ENCODE results near the gene PTPN9. TPM values are rescaled to one million over a fixed set of nuclear protein-coding genes. Genes with fewer than 3 reads are reported as not detected.
"Not testable (repeated sequence)": the region's sequence is repeated elsewhere in the genome, so short reads cannot be mapped to it uniquely, and the experiment has no call there.

The PTPN9 gene
- total and polyA plus RNA-seq, 2 donors (not counting 1 experiment from before 2014, with no cell fraction given), result 11.8 to 15.5 TPM

DNA sequence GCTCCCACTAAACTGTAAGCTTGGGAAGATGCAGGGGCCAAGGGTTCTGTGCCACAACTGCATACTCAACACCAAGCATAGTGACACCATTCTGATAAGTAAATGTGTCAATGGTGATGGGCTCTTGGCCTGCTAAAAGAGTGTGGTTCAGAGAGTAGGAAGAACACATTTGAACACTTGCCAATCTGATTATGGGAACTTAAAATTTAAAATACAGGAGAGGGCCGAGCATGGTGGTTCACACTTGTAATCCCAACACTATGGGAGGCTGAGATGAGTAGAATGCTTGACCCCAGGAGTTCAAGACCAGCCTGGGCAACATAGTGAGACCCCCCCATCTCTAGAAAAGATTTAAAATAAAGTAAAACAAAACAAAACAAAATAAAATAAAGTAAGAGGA lies 34.1 kb downstream of the PTPN9 start:
- no peak overlapping the region for H3K4me2 ChIP-seq (replicated peaks; ENCODE audit: low read depth, low read length, poor library complexity, severe bottlenecking)
- H2AFZ ChIP-seq (ENCODE audit: insufficient read depth, low read depth, low read length, poor library complexity, severe bottlenecking), result no peak overlapping the region
- intact Hi-C loops (cut with micrococcal nuclease), result no loop called here
- ChIA-PET CTCF (no interaction called here), POLR2A (no interaction called here)
- peaks cover 0 to 4% of the 10 kb centered on the region in 2 donors for H3K4me1 ChIP-seq (ENCODE audit: control insufficient read depth in 2 of 2, insufficient read depth in 2 of 2, low read length in 2 of 2)
- no peak overlapping the region for H3K27ac Mint-ChIP-seq
- H3K4me3 Mint-ChIP-seq, result no peak overlapping the region
- peaks cover 8% of the 10 kb centered on the region for H4K20me1 ChIP-seq (ENCODE audit: control insufficient read depth, insufficient read depth, low read length, poor library complexity, severe bottlenecking)
- H3K36me3 ChIP-seq (replicated peaks in 1 of 2; ENCODE audit: control extremely low read depth in 1 of 2, control insufficient read depth in 1 of 2, extremely low read depth in 1 of 2, insufficient read depth in 2 of 2, low read length in 1 of 2), result no peaks in the 10 kb centered on the region
- H3K4me1 Mint-ChIP-seq, result peaks cover 20% of the 10 kb centered on the region
- no peaks in the 10 kb centered on the region for H3K9me3 ChIP-seq (ENCODE audit: control extremely low read depth in 1 of 3, control insufficient read depth in 2 of 3, insufficient read depth in 1 of 3, low read length in 2 of 3)
- H3K9ac ChIP-seq (ENCODE audit: low read length), result no peak overlapping the region
- H3K4me3 ChIP-seq (ENCODE audit: control extremely low read depth in 1 of 5, extremely low read depth in 1 of 5, insufficient read depth in 1 of 5, low read depth in 2 of 5, low read length in 4 of 5), result no peak overlapping the region
- no peaks in the 10 kb centered on the region for H3K27me3 ChIP-seq (replicated peaks in 1 of 4; ENCODE audit: control extremely low read depth in 1 of 4, control insufficient read depth in 3 of 4, insufficient read depth in 4 of 4, low read length in 3 of 4)
- no CpG with 5 or more reads among the region's 1 CpG for WGBS (ENCODE audit: insufficient coverage)
- H3K27ac ChIP-seq (ENCODE audit: low read length in 2 of 2), result no peak overlapping the region
- H3K27me3 Mint-ChIP-seq, result no peaks in the 10 kb centered on the region
- peaks cover 26% of the 10 kb centered on the region for H3K79me2 ChIP-seq (ENCODE audit: control insufficient read depth, insufficient read depth, low read length)
- no peak for ATAC-seq (ENCODE audit: low read depth)
- no peak for DNase-seq
- no peaks in the 10 kb centered on the region for H3K9me3 Mint-ChIP-seq (ENCODE audit: insufficient read depth)
- TF ChIP-seq, protein P1, sequence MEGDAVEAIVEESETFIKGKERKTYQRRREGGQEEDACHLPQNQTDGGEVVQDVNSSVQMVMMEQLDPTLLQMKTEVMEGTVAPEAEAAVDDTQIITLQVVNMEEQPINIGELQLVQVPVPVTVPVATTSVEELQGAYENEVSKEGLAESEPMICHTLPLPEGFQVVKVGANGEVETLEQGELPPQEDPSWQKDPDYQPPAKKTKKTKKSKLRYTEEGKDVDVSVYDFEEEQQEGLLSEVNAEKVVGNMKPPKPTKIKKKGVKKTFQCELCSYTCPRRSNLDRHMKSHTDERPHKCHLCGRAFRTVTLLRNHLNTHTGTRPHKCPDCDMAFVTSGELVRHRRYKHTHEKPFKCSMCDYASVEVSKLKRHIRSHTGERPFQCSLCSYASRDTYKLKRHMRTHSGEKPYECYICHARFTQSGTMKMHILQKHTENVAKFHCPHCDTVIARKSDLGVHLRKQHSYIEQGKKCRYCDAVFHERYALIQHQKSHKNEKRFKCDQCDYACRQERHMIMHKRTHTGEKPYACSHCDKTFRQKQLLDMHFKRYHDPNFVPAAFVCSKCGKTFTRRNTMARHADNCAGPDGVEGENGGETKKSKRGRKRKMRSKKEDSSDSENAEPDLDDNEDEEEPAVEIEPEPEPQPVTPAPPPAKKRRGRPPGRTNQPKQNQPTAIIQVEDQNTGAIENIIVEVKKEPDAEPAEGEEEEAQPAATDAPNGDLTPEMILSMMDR (IDR thresholded peaks at IDR 0.05), result no peak
- no peak for TF ChIP-seq EZH2 (IDR thresholded peaks at IDR 0.05; ENCODE audit: borderline replicate concordance, insufficient read depth, low read depth, low read length, poor library complexity, severe bottlenecking)

DNA sequence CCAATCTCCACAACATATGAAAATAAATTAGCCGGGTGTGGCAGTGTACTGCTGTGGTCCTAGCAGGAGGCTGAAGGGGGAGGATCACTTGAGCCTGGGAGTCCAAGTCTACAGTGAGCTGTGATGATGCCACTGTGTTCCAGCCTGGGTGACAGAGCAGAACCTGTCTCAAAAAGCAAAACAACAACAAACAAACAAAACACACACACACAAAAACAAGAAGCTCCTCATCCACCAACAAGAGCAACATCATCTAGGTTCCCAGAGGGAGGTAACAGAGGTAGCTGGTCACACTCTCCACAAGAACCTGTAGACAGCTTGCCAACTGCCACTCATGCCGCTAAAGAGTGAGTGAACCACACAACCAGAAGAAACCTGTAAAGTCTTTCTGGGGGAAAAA lies 34.8 kb downstream of the PTPN9 start:
- H3K27ac Mint-ChIP-seq, result no peak overlapping the region
- no peak for DNase-seq
- H3K4me3 Mint-ChIP-seq, result no peak overlapping the region
- ATAC-seq (ENCODE audit: low read depth), result no peak
- H3K9ac ChIP-seq (ENCODE audit: low read length), result no peak overlapping the region
- H3K27me3 ChIP-seq (replicated peaks in 1 of 4; ENCODE audit: control extremely low read depth in 1 of 4, control insufficient read depth in 3 of 4, insufficient read depth in 4 of 4, low read length in 3 of 4), result no peaks in the 10 kb centered on the region
- no peaks in the 10 kb centered on the region for H3K9me3 ChIP-seq (ENCODE audit: control extremely low read depth in 1 of 3, control insufficient read depth in 2 of 3, insufficient read depth in 1 of 3, low read length in 2 of 3)
- H3K4me1 ChIP-seq (ENCODE audit: control insufficient read depth in 2 of 2, insufficient read depth in 2 of 2, low read length in 2 of 2), result peaks cover 0 to 4% of the 10 kb centered on the region in 2 donors
- H3K4me2 ChIP-seq (replicated peaks; ENCODE audit: low read depth, low read length, poor library complexity, severe bottlenecking), result no peak overlapping the region
- H3K79me2 ChIP-seq (ENCODE audit: control insufficient read depth, insufficient read depth, low read length), result peaks cover 22% of the 10 kb centered on the region
- ChIA-PET POLR2A (no interaction called here), CTCF (interaction anchor here (0.7 kb wide), 1 partner anchor 29 kb away, joined by 3 read pairs; no protein-coding TSS in a partner anchor)
- no peaks in the 10 kb centered on the region for H3K9me3 Mint-ChIP-seq (ENCODE audit: insufficient read depth)
- H3K4me1 Mint-ChIP-seq, result peaks cover 20% of the 10 kb centered on the region
- no peak overlapping the region for H3K4me3 ChIP-seq (ENCODE audit: control extremely low read depth in 1 of 5, extremely low read depth in 1 of 5, insufficient read depth in 1 of 5, low read depth in 2 of 5, low read length in 4 of 5)
- no CpG with 5 or more reads among the region's 2 CpGs for WGBS (ENCODE audit: insufficient coverage)
- no peak for TF ChIP-seq EZH2 (IDR thresholded peaks at IDR 0.05; ENCODE audit: borderline replicate concordance, insufficient read depth, low read depth, low read length, poor library complexity, severe bottlenecking)
- H3K27ac ChIP-seq (ENCODE audit: low read length in 2 of 2), result no peak overlapping the region
- H3K36me3 ChIP-seq (replicated peaks in 1 of 2; ENCODE audit: control extremely low read depth in 1 of 2, control insufficient read depth in 1 of 2, extremely low read depth in 1 of 2, insufficient read depth in 2 of 2, low read length in 1 of 2), result no peaks in the 10 kb centered on the region
- H2AFZ ChIP-seq (ENCODE audit: insufficient read depth, low read depth, low read length, poor library complexity, severe bottlenecking), result no peak overlapping the region
- intact Hi-C loops (cut with micrococcal nuclease), result no loop called here
- H4K20me1 ChIP-seq (ENCODE audit: control insufficient read depth, insufficient read depth, low read length, poor library complexity, severe bottlenecking), result peaks cover 4% of the 10 kb centered on the region
- H3K27me3 Mint-ChIP-seq, result no peaks in the 10 kb centered on the region

DNA sequence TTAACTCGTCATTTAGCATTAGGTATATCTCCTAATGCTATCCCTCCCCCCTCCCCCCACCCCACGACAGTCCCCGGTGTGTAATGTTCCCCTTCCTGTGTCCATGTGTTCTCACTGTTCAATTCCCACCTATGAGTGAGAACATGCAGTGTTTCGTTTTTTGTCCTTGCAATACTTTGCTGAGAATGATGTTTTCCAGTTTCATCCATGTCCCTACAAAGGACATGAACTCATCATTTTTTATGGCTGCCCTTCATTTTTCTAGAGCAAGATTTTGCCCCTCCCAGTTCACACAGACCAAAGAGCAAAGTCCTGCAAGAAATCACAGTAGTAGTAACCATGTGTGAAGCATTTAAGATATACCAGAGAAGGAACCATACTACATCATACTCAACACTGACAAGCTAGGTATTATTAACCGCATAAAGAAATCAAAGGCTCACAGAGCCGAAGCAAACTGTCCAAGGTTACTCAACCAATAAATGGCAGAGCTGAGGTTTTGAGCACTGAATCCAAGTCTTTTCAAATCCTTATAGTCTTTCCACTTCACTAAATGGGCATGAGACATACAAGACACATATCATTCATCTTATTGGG lies 36.1 kb downstream of the PTPN9 start:
- H4K20me1 ChIP-seq (ENCODE audit: control insufficient read depth, insufficient read depth, low read length, poor library complexity, severe bottlenecking); CTCF ChIA-PET; H3K4me1 ChIP-seq (ENCODE audit: control insufficient read depth in 2 of 2, insufficient read depth in 2 of 2, low read length in 2 of 2); H3K4me3 ChIP-seq (ENCODE audit: control extremely low read depth in 1 of 5, extremely low read depth in 1 of 5, insufficient read depth in 1 of 5, low read depth in 2 of 5, low read length in 4 of 5); DNase-seq; H3K27me3 Mint-ChIP-seq; H3K27ac Mint-ChIP-seq; H3K9me3 ChIP-seq (ENCODE audit: control extremely low read depth in 1 of 3, control insufficient read depth in 2 of 3, insufficient read depth in 1 of 3, low read length in 2 of 3); H3K36me3 ChIP-seq (replicated peaks in 1 of 2; ENCODE audit: control extremely low read depth in 1 of 2, control insufficient read depth in 1 of 2, extremely low read depth in 1 of 2, insufficient read depth in 2 of 2, low read length in 1 of 2); H2AFZ ChIP-seq (ENCODE audit: insufficient read depth, low read depth, low read length, poor library complexity, severe bottlenecking); H3K4me3 Mint-ChIP-seq; POLR2A ChIA-PET; ATAC-seq (ENCODE audit: low read depth); H3K9ac ChIP-seq (ENCODE audit: low read length); H3K27ac ChIP-seq (ENCODE audit: low read length in 2 of 2); H3K9me3 Mint-ChIP-seq (ENCODE audit: insufficient read depth); H3K27me3 ChIP-seq (replicated peaks in 1 of 4; ENCODE audit: control extremely low read depth in 1 of 4, control insufficient read depth in 3 of 4, insufficient read depth in 4 of 4, low read length in 3 of 4); intact Hi-C loops (cut with micrococcal nuclease); H3K4me2 ChIP-seq (replicated peaks; ENCODE audit: low read depth, low read length, poor library complexity, severe bottlenecking): not testable (repeated sequence)
- 90% methylated on average over 3 of the region's 6 CpGs for WGBS (ENCODE audit: insufficient coverage)
- peaks cover 26% of the 10 kb centered on the region for H3K79me2 ChIP-seq (ENCODE audit: control insufficient read depth, insufficient read depth, low read length)
- H3K4me1 Mint-ChIP-seq, result peaks cover 20% of the 10 kb centered on the region

All from B cell (primary cell).